ENCODE measurements around the gene SYNRG.

DNA sequence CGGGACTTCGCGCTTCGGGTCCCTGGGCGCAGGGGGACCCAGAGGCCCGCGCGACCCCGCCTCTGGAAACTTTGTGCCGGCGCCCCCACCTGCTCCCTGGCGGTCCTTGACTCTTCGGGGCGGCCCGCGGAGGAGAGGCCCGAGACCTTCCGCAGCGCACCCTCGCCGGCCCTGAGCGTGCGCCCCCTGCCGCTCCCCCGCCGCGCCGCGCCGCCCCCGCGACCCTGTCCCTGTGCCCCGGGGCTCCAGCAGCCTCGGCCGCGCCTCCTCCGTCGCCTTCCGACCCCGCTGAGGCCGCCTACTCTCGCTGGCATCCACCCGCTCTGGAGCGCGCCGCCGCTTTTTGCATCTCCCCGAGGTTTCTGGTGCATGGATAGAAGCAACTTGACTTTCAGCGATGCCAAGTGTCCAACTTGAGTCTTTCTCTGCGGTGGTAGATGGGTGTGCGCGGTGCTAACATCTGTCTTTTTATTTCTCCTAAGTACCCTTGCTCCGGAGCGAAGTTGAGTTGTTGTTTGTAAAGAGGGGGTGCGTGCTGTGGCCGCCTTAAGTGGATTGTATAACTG, 119.1 kb downstream of the SYNRG start:
- TF ChIP-seq, protein P1, sequence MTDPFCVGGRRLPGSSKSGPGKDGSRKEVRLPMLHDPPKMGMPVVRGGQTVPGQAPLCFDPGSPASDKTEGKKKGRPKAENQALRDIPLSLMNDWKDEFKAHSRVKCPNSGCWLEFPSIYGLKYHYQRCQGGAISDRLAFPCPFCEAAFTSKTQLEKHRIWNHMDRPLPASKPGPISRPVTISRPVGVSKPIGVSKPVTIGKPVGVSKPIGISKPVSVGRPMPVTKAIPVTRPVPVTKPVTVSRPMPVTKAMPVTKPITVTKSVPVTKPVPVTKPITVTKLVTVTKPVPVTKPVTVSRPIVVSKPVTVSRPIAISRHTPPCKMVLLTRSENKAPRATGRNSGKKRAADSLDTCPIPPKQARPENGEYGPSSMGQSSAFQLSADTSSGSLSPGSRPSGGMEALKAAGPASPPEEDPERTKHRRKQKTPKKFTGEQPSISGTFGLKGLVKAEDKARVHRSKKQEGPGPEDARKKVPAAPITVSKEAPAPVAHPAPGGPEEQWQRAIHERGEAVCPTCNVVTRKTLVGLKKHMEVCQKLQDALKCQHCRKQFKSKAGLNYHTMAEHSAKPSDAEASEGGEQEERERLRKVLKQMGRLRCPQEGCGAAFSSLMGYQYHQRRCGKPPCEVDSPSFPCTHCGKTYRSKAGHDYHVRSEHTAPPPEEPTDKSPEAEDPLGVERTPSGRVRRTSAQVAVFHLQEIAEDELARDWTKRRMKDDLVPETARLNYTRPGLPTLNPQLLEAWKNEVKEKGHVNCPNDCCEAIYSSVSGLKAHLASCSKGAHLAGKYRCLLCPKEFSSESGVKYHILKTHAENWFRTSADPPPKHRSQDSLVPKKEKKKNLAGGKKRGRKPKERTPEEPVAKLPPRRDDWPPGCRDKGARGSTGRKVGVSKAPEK (CRISPR knock-in tag; IDR thresholded peaks at IDR 0.05; ENCODE audit: borderline replicate concordance): no peak
- TF ChIP-seq NFYC (CRISPR knock-in tag; IDR thresholded peaks at IDR 0.05) (no peak), ZNF768 (CRISPR knock-in tag; IDR thresholded peaks at IDR 0.05) (no peak), TOE1 (CRISPR knock-in tag; IDR thresholded peaks at IDR 0.05) (no peak), CREB1 (IDR thresholded peaks at IDR 0.05) (no peak), CREB1 (CRISPR knock-in tag; IDR thresholded peaks at IDR 0.05) (no peak), ZNF335 (CRISPR knock-in tag; IDR thresholded peaks at IDR 0.05) (no peak)

All from HepG2 (cell line).